HepG2 (cell line): Measurements from ENCODE around the gene AATF. TPM values are rescaled to one million over a fixed set of nuclear protein-coding genes. Genes with fewer than 3 reads are reported as not detected.

Experiments used
- ARNT2 ChIP-seq: sonication (generic); formaldehyde crosslinking; IDR thresholded peaks from 2 replicates; pipeline ENCODE4 v1.8.0; 2022; ENCODE audit warnings: mild to moderate bottlenecking, low read depth, missing genetic modification reagents, moderate library complexity
- BCL6 ChIP-seq: IDR thresholded peaks from 2 replicates; pipeline ENCODE4 v1.6.1; 2016; ENCODE audit warnings: missing genetic modification reagents, missing compliant biosample characterization
- BORCS8-MEF2B ChIP-seq: sonication (generic); formaldehyde crosslinking; IDR thresholded peaks from 2 replicates; pipeline ENCODE4 v1.8.0; 2022; ENCODE audit warnings: mild to moderate bottlenecking, missing genetic modification reagents
- ETV5 ChIP-seq: IDR thresholded peaks from 2 replicates; pipeline ENCODE4 v1.6.1; 2018; ENCODE audit warnings: missing biosample characterization, missing genetic modification reagents, inconsistent platforms, borderline replicate concordance
- IKZF4 ChIP-seq: sonication (generic); formaldehyde crosslinking; IDR thresholded peaks from 2 replicates; pipeline ENCODE4 v1.5.1; 2020; ENCODE audit warnings: borderline replicate concordance, mild to moderate bottlenecking, low read depth, missing genetic modification reagents; ENCODE audit errors: not compliant biosample characterization
- NFE2L2 ChIP-seq: fragments of 150-350 bp; IDR thresholded peaks from 2 replicates; pipeline ENCODE4 v1.6.1; 2014; ENCODE audit warnings: low read length
- NPAS2 ChIP-seq: sonication (generic); formaldehyde crosslinking; IDR thresholded peaks from 2 replicates; pipeline ENCODE4 v1.8.0; 2022; ENCODE audit warnings: mild to moderate bottlenecking, missing genetic modification reagents, borderline replicate concordance
- PHF20 ChIP-seq: sonication (generic); formaldehyde crosslinking; IDR thresholded peaks from 2 replicates; pipeline ENCODE4 v1.5.0; 2020; ENCODE audit warnings: mild to moderate bottlenecking, missing genetic modification reagents
- SAP130 ChIP-seq: IDR thresholded peaks from 2 replicates; pipeline ENCODE4 v1.6.1; 2016; ENCODE audit warnings: low read depth
- SMAD9 ChIP-seq: sonication (generic); formaldehyde crosslinking; IDR thresholded peaks from 2 replicates; pipeline ENCODE4 v1.5.1; 2020; ENCODE audit warnings: mild to moderate bottlenecking, missing genetic modification reagents
- TOE1 ChIP-seq: sonication (generic); formaldehyde crosslinking; IDR thresholded peaks from 2 replicates; pipeline ENCODE4 v1.4.0; 2020; ENCODE audit warnings: mild to moderate bottlenecking, missing genetic modification reagents
- ZNF235 ChIP-seq: sonication (generic); formaldehyde crosslinking; IDR thresholded peaks from 2 replicates; pipeline ENCODE4 v1.8.1; 2023; ENCODE audit warnings: mild to moderate bottlenecking, missing genetic modification reagents, borderline replicate concordance
- ZNF256 ChIP-seq: sonication (generic); formaldehyde crosslinking; conservative IDR thresholded peaks from 2 replicates; pipeline ENCODE4 v1.4.0; 2020; ENCODE audit warnings: missing genetic modification reagents
- ZNF350 ChIP-seq: sonication (generic); formaldehyde crosslinking; IDR thresholded peaks from 2 replicates; pipeline ENCODE4 v1.4.0; 2020; ENCODE audit warnings: mild to moderate bottlenecking, low read depth, missing genetic modification reagents, borderline replicate concordance
- polyA plus RNA-seq, 8 experiments: library from polyadenylated mRNA; depleted of rRNA in 3 of 8; stranded (reverse) in 7 of 8; unstranded in 1 of 8; fragments of >200 nt; fragmentation: Illumina TruSeq in 4 of 8; extraction: Trizol in 4 of 8; gene quantifications; 2 replicates each; pipeline versions ENCODE4 v1.2.1 to v1.2.3, GENCODE V29; 2011 to 2016; ENCODE audit warnings: low read depth in 4 of 8, missing spikeins in 1 of 8, mixed read lengths in 1 of 8; ENCODE audit not compliant: insufficient read depth in 1 of 8
- total RNA-seq, 5 experiments: library from RNA; depleted of rRNA; stranded (reverse); fragments of >200 nt; fragmentation: Illumina TruSeq; extraction: Trizol; gene quantifications; 2 replicates each; pipeline ENCODE4 v1.2.3, GENCODE V29; 2016; ENCODE audit warnings: low read depth in 1 of 5
- TF ChIP-seq, protein P1 (sequence below): sonication (generic); formaldehyde crosslinking; IDR thresholded peaks from 2 replicates; pipeline ENCODE4 v1.4.0; 2020; ENCODE audit warnings: missing genetic modification reagents
- TF ChIP-seq, protein P2 (sequence below): IDR thresholded peaks from 2 replicates; pipeline ENCODE4 v1.6.1; 2018; ENCODE audit warnings: missing genetic modification reagents, mild to moderate bottlenecking, missing compliant biosample characterization
- TF ChIP-seq, protein P3 (sequence below): sonication (generic); formaldehyde crosslinking; IDR thresholded peaks from 2 replicates; pipeline ENCODE4 v1.4.0; 2020; ENCODE audit warnings: missing genetic modification reagents, borderline replicate concordance
- TF ChIP-seq, protein P4 (sequence below): sonication (generic); formaldehyde crosslinking; IDR thresholded peaks from 2 replicates; pipeline ENCODE4 v1.4.0; 2020; ENCODE audit warnings: missing genetic modification reagents

The AATF gene
- total and polyA plus RNA-seq, 2 of the 13 experiments (the other 11 are each of a cell fraction or from before 2014, with no cell fraction given): 9.1 to 53.3 TPM

DNA sequence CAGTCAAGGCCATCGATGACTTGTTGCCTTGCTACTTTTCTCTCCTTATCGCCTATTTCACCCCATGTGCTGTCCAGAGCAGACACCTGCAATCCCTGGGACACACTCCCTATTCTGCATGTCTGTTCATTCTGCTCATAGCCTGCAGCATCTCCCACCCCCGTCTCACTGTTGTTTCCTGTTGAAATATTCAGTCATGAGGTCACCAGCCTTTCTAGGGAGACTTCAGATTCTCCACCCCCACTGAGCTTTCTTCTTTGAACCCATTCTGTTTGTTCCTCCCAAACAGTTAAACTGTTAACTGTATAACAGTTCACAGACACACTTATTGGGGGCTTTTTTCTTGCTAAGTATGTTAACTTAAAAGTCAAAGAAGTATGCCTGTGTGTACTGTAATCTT, 94.4 kb downstream of the AATF start (continued):
- TF ChIP-seq SMAD9: no peak
- TF ChIP-seq, protein P1, sequence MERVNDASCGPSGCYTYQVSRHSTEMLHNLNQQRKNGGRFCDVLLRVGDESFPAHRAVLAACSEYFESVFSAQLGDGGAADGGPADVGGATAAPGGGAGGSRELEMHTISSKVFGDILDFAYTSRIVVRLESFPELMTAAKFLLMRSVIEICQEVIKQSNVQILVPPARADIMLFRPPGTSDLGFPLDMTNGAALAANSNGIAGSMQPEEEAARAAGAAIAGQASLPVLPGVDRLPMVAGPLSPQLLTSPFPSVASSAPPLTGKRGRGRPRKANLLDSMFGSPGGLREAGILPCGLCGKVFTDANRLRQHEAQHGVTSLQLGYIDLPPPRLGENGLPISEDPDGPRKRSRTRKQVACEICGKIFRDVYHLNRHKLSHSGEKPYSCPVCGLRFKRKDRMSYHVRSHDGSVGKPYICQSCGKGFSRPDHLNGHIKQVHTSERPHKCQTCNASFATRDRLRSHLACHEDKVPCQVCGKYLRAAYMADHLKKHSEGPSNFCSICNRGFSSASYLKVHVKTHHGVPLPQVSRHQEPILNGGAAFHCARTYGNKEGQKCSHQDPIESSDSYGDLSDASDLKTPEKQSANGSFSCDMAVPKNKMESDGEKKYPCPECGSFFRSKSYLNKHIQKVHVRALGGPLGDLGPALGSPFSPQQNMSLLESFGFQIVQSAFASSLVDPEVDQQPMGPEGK (CRISPR knock-in tag): 0 out of 2 replicates have a peak, but pooled peaks have one; percentile 15
- no peak for TF ChIP-seq IKZF4 (CRISPR knock-in tag)
- peak; percentile 74; the same call in 1 of the 2 replicates for TF ChIP-seq ETV5 (CRISPR knock-in tag)
- TF ChIP-seq ZNF350: no peak
- no peak for TF ChIP-seq BORCS8-MEF2B (CRISPR knock-in tag)
- TF ChIP-seq ARNT2 (CRISPR knock-in tag): no peak
- TF ChIP-seq, protein P2, sequence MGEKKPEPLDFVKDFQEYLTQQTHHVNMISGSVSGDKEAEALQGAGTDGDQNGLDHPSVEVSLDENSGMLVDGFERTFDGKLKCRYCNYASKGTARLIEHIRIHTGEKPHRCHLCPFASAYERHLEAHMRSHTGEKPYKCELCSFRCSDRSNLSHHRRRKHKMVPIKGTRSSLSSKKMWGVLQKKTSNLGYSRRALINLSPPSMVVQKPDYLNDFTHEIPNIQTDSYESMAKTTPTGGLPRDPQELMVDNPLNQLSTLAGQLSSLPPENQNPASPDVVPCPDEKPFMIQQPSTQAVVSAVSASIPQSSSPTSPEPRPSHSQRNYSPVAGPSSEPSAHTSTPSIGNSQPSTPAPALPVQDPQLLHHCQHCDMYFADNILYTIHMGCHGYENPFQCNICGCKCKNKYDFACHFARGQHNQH (CRISPR knock-in tag): 0 out of 2 replicates have a peak, but pooled peaks have one; percentile 17
- no peak for TF ChIP-seq NFE2L2
- no peak for TF ChIP-seq ZNF256 (CRISPR knock-in tag)
- TF ChIP-seq, protein P3, sequence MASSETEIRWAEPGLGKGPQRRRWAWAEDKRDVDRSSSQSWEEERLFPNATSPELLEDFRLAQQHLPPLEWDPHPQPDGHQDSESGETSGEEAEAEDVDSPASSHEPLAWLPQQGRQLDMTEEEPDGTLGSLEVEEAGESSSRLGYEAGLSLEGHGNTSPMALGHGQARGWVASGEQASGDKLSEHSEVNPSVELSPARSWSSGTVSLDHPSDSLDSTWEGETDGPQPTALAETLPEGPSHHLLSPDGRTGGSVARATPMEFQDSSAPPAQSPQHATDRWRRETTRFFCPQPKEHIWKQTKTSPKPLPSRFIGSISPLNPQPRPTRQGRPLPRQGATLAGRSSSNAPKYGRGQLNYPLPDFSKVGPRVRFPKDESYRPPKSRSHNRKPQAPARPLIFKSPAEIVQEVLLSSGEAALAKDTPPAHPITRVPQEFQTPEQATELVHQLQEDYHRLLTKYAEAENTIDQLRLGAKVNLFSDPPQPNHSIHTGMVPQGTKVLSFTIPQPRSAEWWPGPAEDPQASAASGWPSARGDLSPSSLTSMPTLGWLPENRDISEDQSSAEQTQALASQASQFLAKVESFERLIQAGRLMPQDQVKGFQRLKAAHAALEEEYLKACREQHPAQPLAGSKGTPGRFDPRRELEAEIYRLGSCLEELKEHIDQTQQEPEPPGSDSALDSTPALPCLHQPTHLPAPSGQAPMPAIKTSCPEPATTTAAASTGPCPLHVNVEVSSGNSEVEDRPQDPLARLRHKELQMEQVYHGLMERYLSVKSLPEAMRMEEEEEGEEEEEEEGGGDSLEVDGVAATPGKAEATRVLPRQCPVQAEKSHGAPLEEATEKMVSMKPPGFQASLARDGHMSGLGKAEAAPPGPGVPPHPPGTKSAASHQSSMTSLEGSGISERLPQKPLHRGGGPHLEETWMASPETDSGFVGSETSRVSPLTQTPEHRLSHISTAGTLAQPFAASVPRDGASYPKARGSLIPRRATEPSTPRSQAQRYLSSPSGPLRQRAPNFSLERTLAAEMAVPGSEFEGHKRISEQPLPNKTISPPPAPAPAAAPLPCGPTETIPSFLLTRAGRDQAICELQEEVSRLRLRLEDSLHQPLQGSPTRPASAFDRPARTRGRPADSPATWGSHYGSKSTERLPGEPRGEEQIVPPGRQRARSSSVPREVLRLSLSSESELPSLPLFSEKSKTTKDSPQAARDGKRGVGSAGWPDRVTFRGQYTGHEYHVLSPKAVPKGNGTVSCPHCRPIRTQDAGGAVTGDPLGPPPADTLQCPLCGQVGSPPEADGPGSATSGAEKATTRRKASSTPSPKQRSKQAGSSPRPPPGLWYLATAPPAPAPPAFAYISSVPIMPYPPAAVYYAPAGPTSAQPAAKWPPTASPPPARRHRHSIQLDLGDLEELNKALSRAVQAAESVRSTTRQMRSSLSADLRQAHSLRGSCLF: no peak
- no peak for TF ChIP-seq ZNF235 (CRISPR knock-in tag)
- no peak for TF ChIP-seq PHF20
- TF ChIP-seq, protein P4, sequence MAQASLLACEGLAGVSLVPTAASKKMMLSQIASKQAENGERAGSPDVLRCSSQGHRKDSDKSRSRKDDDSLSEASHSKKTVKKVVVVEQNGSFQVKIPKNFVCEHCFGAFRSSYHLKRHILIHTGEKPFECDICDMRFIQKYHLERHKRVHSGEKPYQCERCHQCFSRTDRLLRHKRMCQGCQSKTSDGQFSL: no peak
- no peak for TF ChIP-seq TOE1 (CRISPR knock-in tag)
- TF ChIP-seq BCL6: peak; percentile 79
- TF ChIP-seq NPAS2 (CRISPR knock-in tag): no peak
- peak; percentile 40 for TF ChIP-seq SAP130 (CRISPR knock-in tag)
